ENCODE measurements around the gene GORASP1. TPM values are rescaled to one million over a fixed set of nuclear protein-coding genes. Genes with fewer than 3 reads are reported as not detected.

The GORASP1 gene
- total RNA-seq, 1 experiment from 2014 or later: 22.3 TPM

- peak; percentile 33 for DNase-seq (ENCODE audit: extremely low read depth, low read depth)
Observed at GRCh38 chr3:39126532-39127071, 19.2 kb upstream of the GORASP1 start.

- DNase-seq (ENCODE audit: extremely low read depth, low read depth): no peak
Observed at GRCh38 chr3:39125841-39126500, 18.5 kb upstream of the GORASP1 start.

- no peak for DNase-seq (ENCODE audit: extremely low read depth, low read depth)
Observed at GRCh38 chr3:39124876-39125840, 17.7 kb upstream of the GORASP1 start.

- DNase-seq (ENCODE audit: extremely low read depth, low read depth): no peak
Observed at GRCh38 chr3:39122813-39123212, 15.4 kb upstream of the GORASP1 start.

- no peak for DNase-seq (ENCODE audit: extremely low read depth, low read depth)
Observed at GRCh38 chr3:39121621-39122020, 14.2 kb upstream of the GORASP1 start.

GRCh38 chr3:39118931-39119660 lies 11.7 kb upstream of the GORASP1 start:
- DNase-seq (ENCODE audit: extremely low read depth, low read depth): no peak

- DNase-seq (ENCODE audit: extremely low read depth, low read depth): no peak
Observed at GRCh38 chr3:39118079-39118478, 10.7 kb upstream of the GORASP1 start.

- no peak for DNase-seq (ENCODE audit: extremely low read depth, low read depth)
Observed at GRCh38 chr3:39115870-39116269, 8.4 kb upstream of the GORASP1 start.

GRCh38 chr3:39114456-39114855 lies 7.0 kb upstream of the GORASP1 start:
- no peak for DNase-seq (ENCODE audit: extremely low read depth, low read depth)

- no peak for DNase-seq (ENCODE audit: extremely low read depth, low read depth)
Observed at GRCh38 chr3:39113291-39113690, 5.9 kb upstream of the GORASP1 start.

- no peak for DNase-seq (ENCODE audit: extremely low read depth, low read depth)
Observed at GRCh38 chr3:39112535-39112934, 5.1 kb upstream of the GORASP1 start.

GRCh38 chr3:39112113-39112512 lies 4.7 kb upstream of the GORASP1 start:
- DNase-seq (ENCODE audit: extremely low read depth, low read depth): no peak

GRCh38 chr3:39110041-39110639 lies 2.7 kb upstream of the GORASP1 start:
- DNase-seq (ENCODE audit: extremely low read depth, low read depth): no peak

- DNase-seq (ENCODE audit: extremely low read depth, low read depth): no peak
Observed at GRCh38 chr3:39109086-39109485, 1.7 kb upstream of the GORASP1 start.

- no peak for DNase-seq (ENCODE audit: extremely low read depth, low read depth)
Observed at GRCh38 chr3:39108200-39108710, 828 bp upstream of the GORASP1 start.

- peak; percentile 8 for DNase-seq (ENCODE audit: extremely low read depth, low read depth)
Observed at GRCh38 chr3:39106851-39107387, 508 bp downstream of the GORASP1 start.

- DNase-seq (ENCODE audit: extremely low read depth, low read depth): no peak
Observed at GRCh38 chr3:39106281-39106811, 1.1 kb downstream of the GORASP1 start.

GRCh38 chr3:39105687-39106063 lies 1.8 kb downstream of the GORASP1 start:
- no peak for DNase-seq (ENCODE audit: extremely low read depth, low read depth)

GRCh38 chr3:39104961-39105686 lies 2.3 kb downstream of the GORASP1 start:
- no peak for DNase-seq (ENCODE audit: extremely low read depth, low read depth)

Measured in NCI-H460 (cell line).